ENCODE data around the gene SLC8A3.

DNA sequence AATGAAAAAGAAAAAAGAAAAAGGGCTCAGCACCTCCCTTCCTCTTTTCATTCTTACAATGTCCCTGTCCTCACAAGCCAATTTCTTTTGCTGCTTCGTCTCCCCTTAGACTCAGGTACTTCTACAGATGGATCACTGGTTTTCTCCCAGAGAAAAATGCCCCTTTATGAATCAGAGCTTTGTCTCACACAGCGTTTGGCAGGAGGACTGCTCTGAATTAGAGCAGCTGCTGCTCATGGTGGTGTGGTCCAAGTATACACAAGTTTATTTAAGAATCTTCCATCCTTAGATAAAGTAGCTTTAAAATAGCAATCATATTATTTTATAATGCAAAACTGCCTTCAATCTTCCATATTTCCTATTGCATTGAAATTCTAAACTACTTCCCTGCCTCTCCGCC is 80.3 kb downstream of the SLC8A3 start:
- TF ChIP-seq, protein P1, sequence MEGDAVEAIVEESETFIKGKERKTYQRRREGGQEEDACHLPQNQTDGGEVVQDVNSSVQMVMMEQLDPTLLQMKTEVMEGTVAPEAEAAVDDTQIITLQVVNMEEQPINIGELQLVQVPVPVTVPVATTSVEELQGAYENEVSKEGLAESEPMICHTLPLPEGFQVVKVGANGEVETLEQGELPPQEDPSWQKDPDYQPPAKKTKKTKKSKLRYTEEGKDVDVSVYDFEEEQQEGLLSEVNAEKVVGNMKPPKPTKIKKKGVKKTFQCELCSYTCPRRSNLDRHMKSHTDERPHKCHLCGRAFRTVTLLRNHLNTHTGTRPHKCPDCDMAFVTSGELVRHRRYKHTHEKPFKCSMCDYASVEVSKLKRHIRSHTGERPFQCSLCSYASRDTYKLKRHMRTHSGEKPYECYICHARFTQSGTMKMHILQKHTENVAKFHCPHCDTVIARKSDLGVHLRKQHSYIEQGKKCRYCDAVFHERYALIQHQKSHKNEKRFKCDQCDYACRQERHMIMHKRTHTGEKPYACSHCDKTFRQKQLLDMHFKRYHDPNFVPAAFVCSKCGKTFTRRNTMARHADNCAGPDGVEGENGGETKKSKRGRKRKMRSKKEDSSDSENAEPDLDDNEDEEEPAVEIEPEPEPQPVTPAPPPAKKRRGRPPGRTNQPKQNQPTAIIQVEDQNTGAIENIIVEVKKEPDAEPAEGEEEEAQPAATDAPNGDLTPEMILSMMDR (IDR thresholded peaks at IDR 0.05) = no peak
- TF ChIP-seq POLR2AphosphoS5 (IDR thresholded peaks at IDR 0.05; ENCODE audit: insufficient read depth in 1 of 2, low read depth in 1 of 2) = no peak
- TF ChIP-seq POLR2A (IDR thresholded peaks at IDR 0.05) = no peak
